Measurements from ENCODE around the gene RPL36A. TPM values are rescaled to one million over a fixed set of nuclear protein-coding genes. Genes with fewer than 3 reads are reported as not detected.
A peak's percentile ranks its signal among the peaks of the same experiment; 100 is the strongest.

RPL36A gene
- total and polyA plus RNA-seq, 2 donors (not counting 1 experiment from before 2014, with no cell fraction given), result 156 to 2,759 TPM

- no CpG with 5 or more reads among the region's 3 CpGs for WGBS (ENCODE audit: insufficient coverage)
- no peaks in the 10 kb centered on the region for H3K9me3 ChIP-seq (ENCODE audit: control extremely low read depth in 1 of 3, control insufficient read depth in 2 of 3, insufficient read depth in 1 of 3, low read length in 2 of 3)
- H3K79me2 ChIP-seq (ENCODE audit: control insufficient read depth, insufficient read depth, low read length), result peaks cover 28% of the 10 kb centered on the region
- H3K4me3 Mint-ChIP-seq, result no peak overlapping the region
- TF ChIP-seq EZH2 (IDR thresholded peaks at IDR 0.05; ENCODE audit: borderline replicate concordance, insufficient read depth, low read depth, low read length, poor library complexity, severe bottlenecking), result no peak
- TF ChIP-seq CTCF (IDR thresholded peaks at IDR 0.05), result no peak
- no peak overlapping the region for H3K4me2 ChIP-seq (replicated peaks; ENCODE audit: low read depth, low read length, poor library complexity, severe bottlenecking)
- H3K9me3 Mint-ChIP-seq (ENCODE audit: insufficient read depth), result no peaks in the 10 kb centered on the region
- no peak overlapping the region for H3K27ac ChIP-seq (ENCODE audit: low read length in 2 of 2)
- no peak overlapping the region for H2AFZ ChIP-seq (ENCODE audit: insufficient read depth, low read depth, low read length, poor library complexity, severe bottlenecking)
- no peaks in the 10 kb centered on the region for H3K27me3 ChIP-seq (replicated peaks in 1 of 4; ENCODE audit: control extremely low read depth in 1 of 4, control insufficient read depth in 3 of 4, insufficient read depth in 4 of 4, low read length in 3 of 4)
- DNase-seq (no peak), ATAC-seq (ENCODE audit: low read depth) (no peak)
- H3K9ac ChIP-seq (ENCODE audit: low read length), result no peak overlapping the region
- no peaks in the 10 kb centered on the region for H4K20me1 ChIP-seq (ENCODE audit: control insufficient read depth, insufficient read depth, low read length, poor library complexity, severe bottlenecking)
- no peaks in the 10 kb centered on the region for H3K27me3 Mint-ChIP-seq
- ChIA-PET CTCF (no interaction called here), POLR2A (no interaction called here)
- intact Hi-C loops (cut with micrococcal nuclease), result no loop called here
- no peak overlapping the region for H3K4me3 ChIP-seq (ENCODE audit: control extremely low read depth in 1 of 5, extremely low read depth in 1 of 5, insufficient read depth in 1 of 5, low read depth in 2 of 5, low read length in 4 of 5)
- no peak overlapping the region for H3K27ac Mint-ChIP-seq
- peaks cover 0 to 12% of the 10 kb centered on the region in 2 experiments for H3K36me3 ChIP-seq (replicated peaks in 1 of 2; ENCODE audit: control extremely low read depth in 1 of 2, control insufficient read depth in 1 of 2, extremely low read depth in 1 of 2, insufficient read depth in 2 of 2, low read length in 1 of 2)
- peaks cover 47% of the 10 kb centered on the region for H3K4me1 Mint-ChIP-seq
- peaks cover 28 to 32% of the 10 kb centered on the region in 2 donors for H3K4me1 ChIP-seq (ENCODE audit: control insufficient read depth in 2 of 2, insufficient read depth in 2 of 2, low read length in 2 of 2)
Observed at GRCh38 chrX:101388604-101389003, 2.2 kb upstream of the RPL36A start.

- Histone ChIP-seq H3K4me3 (ENCODE audit: control extremely low read depth in 1 of 5, extremely low read depth in 1 of 5, insufficient read depth in 1 of 5, low read depth in 2 of 5, low read length in 4 of 5) (peak overlapping the region in 2 of 5 experiments; percentile 66 to 72), H3K79me2 (ENCODE audit: control insufficient read depth, insufficient read depth, low read length) (peaks cover 5% of the 10 kb centered on the region), H3K36me3 (replicated peaks in 1 of 2; ENCODE audit: control extremely low read depth in 1 of 2, control insufficient read depth in 1 of 2, extremely low read depth in 1 of 2, insufficient read depth in 2 of 2, low read length in 1 of 2) (peaks cover 0 to 14% of the 10 kb centered on the region in 2 experiments), H2AFZ (ENCODE audit: insufficient read depth, low read depth, low read length, poor library complexity, severe bottlenecking) (no peak overlapping the region), H3K27me3 (replicated peaks in 1 of 4; ENCODE audit: control extremely low read depth in 1 of 4, control insufficient read depth in 3 of 4, insufficient read depth in 4 of 4, low read length in 3 of 4) (no peaks in the 10 kb centered on the region), H3K4me2 (replicated peaks; ENCODE audit: low read depth, low read length, poor library complexity, severe bottlenecking) (peak overlapping the region; percentile 70), H3K9me3 (ENCODE audit: control extremely low read depth in 1 of 3, control insufficient read depth in 2 of 3, insufficient read depth in 1 of 3, low read length in 2 of 3) (no peaks in the 10 kb centered on the region), H3K27ac (ENCODE audit: low read length in 2 of 2) (peak overlapping the region in 1 of 2 donors; percentile 85), H3K4me1 (ENCODE audit: control insufficient read depth in 2 of 2, insufficient read depth in 2 of 2, low read length in 2 of 2) (peaks cover 15 to 19% of the 10 kb centered on the region in 2 donors), H3K9ac (ENCODE audit: low read length) (peak overlapping the region; percentile 69), H4K20me1 (ENCODE audit: control insufficient read depth, insufficient read depth, low read length, poor library complexity, severe bottlenecking) (no peaks in the 10 kb centered on the region)
- intact Hi-C loops (cut with micrococcal nuclease), result loop anchor here (1.0 to 2.0 kb wide), 2 partner anchors 16 to 21 kb away; partner anchors contain the start of gene HNRNPH2
- ATAC-seq (ENCODE audit: low read depth) (no peak), DNase-seq (no peak)
- TF ChIP-seq EZH2 (IDR thresholded peaks at IDR 0.05; ENCODE audit: borderline replicate concordance, insufficient read depth, low read depth, low read length, poor library complexity, severe bottlenecking) (no peak), CTCF (IDR thresholded peaks at IDR 0.05) (no peak)
- no peaks in the 10 kb centered on the region for H3K9me3 Mint-ChIP-seq (ENCODE audit: insufficient read depth)
- peak overlapping the region; percentile 95 for H3K27ac Mint-ChIP-seq
- H3K4me3 Mint-ChIP-seq, result peak overlapping the region; percentile 95
- CTCF ChIA-PET, result interaction anchor here (1.0 to 2.3 kb wide), 4 partner anchors 9 to 43 kb away, joined by 3 to 12 read pairs (median 6); partner anchors contain the start of gene TIMM8A
- POLR2A ChIA-PET, result interaction anchor here (0.7 to 2.0 kb wide), 3 partner anchors 14 to 540 kb away, joined by 3 to 7 read pairs (median 4); partner anchors contain the start of genes GLA, HNRNPH2 and ZMAT1
- no CpG with 5 or more reads among the region's 6 CpGs for WGBS (ENCODE audit: insufficient coverage)
- H3K4me1 Mint-ChIP-seq, result peaks cover 33% of the 10 kb centered on the region
- H3K27me3 Mint-ChIP-seq, result no peaks in the 10 kb centered on the region
Observed at GRCh38 chrX:101391831-101392230, 1.0 kb downstream of the RPL36A start.

All from B cell (primary cell).